ENCODE data around the gene PHF12.

PHF12 gene

GRCh38 chr17:28951428-28951990, at the start of gene PHF12:
Gene PHF12, minus strand, starts transcription at chr17:28951518. Its CDS starts 558 bp downstream, at chr17:28950960.
- DNase-seq (ENCODE audit: low read depth): peak; percentile 100

DNA sequence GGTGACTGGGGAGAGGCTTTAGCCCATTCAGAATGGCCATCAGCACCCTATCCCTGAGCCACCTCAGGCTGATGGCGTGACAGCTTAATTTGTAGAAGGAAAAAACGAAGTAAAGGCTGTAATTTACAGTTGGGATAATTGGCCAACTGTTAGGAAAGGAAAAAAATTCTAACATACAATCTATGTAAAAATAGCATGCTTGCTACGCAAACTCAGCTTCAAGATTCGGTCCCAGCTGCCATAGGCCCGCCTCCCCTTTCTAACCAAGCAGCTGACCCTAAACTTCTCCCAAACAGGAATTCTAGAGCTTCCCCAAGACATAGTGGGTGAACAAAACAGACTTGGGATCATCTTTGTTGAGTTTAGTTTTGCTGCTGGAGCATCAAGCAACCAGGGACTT, 49.7 kb upstream of the PHF12 start:
- DNase-seq (ENCODE audit: low read depth): no peak

GRCh38 chr17:28999206-28999605, 47.9 kb upstream of the PHF12 start:
- no peak for DNase-seq (ENCODE audit: low read depth)

GRCh38 chr17:28997806-28998205, 46.5 kb upstream of the PHF12 start:
- DNase-seq (ENCODE audit: low read depth): no peak

DNA sequence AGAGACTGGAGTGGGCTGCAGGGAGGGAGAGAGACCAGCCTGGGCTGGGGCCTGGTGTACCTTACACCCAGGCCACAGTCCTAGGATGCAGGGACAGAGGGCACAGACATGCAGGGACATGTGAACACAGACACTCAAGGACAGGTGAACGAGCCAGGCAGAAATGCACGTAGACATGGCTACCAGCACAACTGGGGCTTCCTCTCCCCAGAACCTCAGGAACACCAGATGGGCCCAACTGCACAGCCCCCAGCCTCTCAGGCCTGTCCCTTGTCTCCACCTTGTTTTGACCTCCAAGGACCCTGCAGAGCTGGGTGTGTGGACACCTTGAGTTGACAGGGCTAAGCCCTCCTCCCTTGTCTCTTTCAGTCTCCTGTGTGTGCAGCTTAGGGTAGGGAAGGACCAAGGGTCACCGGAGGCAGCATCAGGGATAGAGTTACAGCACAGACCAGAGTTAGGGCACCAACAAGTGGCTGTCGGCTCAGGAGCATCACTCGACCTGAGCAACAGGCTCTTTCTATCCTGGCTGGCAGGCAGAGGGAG, 45.3 kb upstream of the PHF12 start:
- no peak for DNase-seq (ENCODE audit: low read depth)

DNA sequence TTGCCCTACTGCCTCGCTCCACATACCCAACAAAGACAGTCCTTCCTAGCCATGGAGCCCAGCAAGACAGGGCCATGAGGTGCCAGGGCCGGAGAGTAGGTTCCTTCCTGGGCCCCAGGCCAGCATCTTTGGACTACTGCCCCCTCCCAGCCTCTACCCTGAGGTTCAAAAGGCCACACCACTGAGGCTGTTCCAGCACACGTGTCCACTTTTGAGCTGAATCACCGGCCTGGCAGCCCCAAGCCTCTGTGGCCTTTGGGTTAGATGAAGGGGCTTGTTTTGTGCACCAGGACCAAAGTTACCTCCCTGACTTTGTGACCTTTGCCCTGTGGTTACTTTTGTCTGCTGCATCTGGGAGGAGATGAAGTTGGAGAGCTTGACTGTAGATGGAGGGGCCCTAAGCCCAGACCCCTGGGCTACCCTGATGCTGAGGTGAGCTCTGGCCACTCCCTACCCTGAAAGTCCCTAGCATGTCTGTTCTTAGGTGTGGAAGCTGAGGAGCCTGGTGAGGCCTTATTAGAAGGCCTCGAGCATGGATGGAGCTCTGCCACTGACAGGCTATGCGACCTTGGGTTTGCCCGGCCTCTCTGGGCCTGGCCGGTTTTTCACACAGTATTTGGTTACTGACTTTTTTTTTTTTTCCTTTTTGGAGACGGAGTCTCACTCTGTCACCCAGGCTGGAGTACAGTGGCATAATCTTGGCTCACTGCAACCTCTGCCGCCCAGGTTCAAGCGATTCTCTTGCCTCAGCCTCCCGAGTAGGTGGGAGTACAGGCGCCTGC, 42.5 kb upstream of the PHF12 start:
- no peak for DNase-seq (ENCODE audit: low read depth)

DNA sequence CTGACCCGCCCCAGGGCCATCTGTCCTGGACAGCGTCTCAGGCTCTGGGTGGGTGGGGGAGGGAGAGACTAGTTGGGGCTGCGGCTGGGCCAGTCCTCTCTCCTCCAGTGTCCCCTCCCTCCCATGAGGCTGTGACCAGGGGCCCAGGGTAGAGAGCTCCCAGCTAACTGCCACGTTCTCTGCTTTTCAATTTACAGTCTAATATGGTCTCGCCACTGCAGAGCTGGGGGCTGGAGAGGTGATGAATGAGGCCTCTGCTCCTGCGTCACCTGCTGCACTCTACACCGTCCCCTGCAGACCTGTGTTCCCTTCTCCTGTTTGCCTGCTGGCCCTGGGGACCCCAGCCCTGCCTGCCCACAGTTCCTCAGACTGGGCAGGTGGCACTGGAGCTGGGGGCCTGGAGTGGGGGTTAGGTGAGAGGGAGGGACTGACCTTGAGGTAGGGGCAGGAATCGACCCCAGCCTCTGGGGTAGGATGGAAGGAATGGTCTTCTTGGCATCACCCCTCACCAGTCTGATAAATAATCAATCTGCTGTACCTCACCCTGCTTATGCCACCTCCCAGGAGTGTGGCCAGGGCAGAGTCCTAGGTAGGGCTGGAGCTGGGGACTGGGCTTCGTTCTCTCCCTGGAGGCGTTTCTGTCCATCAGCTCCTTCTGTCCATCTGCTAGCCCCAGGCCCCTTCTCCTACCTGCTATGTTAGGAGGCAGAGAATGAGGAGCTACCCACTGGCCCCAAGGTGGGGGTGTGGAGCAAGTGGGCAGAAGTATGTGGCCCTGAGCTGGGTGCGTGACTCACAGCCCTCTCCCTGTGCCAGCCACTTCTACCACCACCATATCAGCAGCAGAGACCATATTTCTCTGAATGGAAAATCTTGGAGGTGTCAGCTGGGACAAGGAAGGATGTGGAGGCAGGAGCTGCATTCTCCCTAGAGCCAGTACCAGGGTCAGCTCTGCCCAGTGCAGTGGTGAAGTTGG, 41.6 kb upstream of the PHF12 start:
- DNase-seq (ENCODE audit: low read depth): no peak

GRCh38 chr17:28992185-28992584, 40.9 kb upstream of the PHF12 start:
- DNase-seq (ENCODE audit: low read depth): no peak

GRCh38 chr17:28991779-28992178, 40.5 kb upstream of the PHF12 start:
- no peak for DNase-seq (ENCODE audit: low read depth)

GRCh38 chr17:28989028-28989427, 37.7 kb upstream of the PHF12 start:
- DNase-seq (ENCODE audit: low read depth): no peak

DNA sequence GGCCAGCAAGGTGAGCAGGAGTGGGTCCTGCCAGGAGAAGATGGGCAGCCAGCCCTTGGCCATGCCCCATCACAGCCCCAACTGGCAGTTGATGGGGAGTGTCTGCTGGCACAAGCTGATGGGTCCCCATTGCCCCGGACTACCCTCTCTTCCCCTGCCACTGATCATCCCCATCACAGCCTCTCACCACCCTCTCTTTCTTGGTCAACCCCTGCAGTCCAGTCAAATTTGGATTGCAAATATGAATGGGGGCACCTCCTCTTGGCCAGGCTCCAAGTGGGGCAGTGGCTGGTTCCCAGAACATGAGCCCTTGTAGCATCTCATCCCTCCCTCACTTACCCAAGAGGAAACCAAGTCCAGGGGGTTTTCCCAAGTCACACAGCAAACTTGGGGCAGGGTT, 37.2 kb upstream of the PHF12 start:
- DNase-seq (ENCODE audit: low read depth): no peak

- DNase-seq (ENCODE audit: low read depth): no peak
Observed at GRCh38 chr17:28986714-28987655, 35.7 kb upstream of the PHF12 start.

DNA sequence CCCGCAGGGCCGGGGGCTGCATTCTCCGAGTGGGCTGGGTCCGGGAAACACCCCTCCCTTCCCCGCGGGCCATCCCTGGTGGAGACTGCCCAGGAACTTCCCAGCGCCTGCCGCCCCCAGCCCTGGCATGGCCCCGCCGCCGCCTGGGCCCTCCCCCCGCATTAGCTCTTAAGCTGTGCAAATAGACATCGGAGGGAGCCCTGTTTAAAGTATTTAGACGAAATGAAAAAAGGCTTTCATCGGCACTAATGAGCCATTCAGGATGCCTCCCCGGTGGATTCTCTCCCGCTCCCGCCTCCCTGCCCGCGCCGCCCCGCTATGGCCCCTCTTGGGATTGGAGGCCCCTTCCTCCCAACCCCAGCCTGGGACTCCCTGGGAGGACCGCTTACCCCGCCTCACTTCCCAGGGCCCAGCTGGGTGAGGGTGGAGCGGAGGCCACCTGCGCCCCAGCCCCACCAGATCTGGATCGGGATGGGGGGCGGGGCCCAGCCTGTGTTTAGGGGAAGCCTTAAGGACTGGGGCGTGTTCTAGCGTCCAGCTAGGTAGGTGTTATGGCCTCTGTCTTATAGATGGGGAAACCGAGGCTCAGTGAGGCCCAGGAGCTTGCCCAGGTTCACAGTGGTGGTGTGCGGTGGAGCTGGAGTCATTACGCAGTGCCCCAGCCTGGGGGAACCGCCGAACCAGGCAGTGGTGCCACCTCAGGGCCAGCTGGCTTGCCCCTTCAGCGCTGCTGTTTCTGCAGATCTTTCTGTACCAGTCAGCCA, 34.8 kb upstream of the PHF12 start:
- DNase-seq (ENCODE audit: low read depth): no peak

DNA sequence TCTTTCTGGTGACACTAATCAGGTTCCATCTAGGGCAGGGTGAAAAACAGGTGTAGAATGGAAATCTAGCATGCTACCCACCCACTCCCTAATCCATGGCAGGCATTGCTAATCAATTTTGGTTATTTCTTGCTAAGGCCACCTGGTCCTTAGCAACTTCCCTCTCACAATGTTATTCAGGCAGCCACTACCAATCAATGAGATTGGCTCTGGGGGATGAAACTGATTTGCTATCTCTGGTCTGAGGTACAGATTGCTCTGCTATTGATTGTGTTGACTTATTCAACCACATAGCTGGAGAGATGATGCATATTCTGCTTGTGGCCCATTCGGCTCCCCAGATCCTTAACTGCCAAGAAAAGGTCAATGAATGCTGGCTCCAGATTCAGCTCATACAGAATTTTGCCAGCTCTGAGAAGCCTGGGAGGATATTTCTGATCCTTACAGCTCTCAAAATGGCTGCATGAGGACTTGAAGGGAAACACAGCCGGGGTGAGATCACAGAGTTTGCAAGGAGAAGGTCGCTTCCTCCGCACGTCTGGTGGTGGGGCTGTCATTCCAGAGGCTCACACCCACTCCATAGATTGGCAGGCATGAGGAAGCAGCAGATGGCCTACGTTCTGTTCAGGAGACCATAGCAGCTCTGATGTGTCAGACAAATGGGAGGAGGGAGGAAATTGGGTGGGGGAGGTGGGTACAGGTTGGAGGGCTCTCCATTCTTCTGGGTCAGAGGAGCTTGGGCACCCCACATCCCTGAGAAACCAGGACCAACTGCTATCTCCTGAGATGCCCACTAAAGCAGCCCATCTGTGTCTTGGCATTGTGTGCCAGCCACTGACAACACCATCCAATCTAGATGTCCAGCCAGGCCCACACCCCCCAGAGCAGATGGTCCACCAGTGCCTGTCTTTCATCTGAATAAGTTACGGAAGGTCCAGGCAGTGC, 32.2 kb upstream of the PHF12 start:
- no peak for DNase-seq (ENCODE audit: low read depth)

GRCh38 chr17:28982131-28982793, 30.9 kb upstream of the PHF12 start:
- no peak for DNase-seq (ENCODE audit: low read depth)

GRCh38 chr17:28978356-28978964, 27.1 kb upstream of the PHF12 start:
- DNase-seq (ENCODE audit: low read depth): no peak

GRCh38 chr17:28977659-28978355, 26.5 kb upstream of the PHF12 start:
- DNase-seq (ENCODE audit: low read depth): no peak

DNA sequence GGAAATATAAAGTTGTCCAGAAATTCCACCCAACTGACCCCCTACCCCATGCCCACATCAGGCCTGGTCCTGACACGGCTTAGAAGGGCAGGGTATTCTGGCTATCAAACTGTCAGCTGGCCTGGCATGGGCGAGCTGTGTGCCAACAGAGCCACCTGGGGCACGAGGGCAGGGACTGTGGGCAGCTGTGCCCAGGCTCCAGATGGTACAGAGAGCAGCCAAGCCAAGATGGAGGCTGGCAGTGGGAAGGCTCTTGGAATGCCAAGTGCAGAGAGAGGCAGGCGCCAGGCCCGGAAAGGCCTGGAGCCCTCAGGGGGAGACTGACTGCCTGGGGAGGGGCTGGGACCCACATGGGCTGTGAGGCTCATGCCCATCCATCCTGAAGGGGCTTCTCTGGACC, 24.3 kb upstream of the PHF12 start:
- no peak for DNase-seq (ENCODE audit: low read depth)
